ENCODE results near the gene UBL3.

DNA sequence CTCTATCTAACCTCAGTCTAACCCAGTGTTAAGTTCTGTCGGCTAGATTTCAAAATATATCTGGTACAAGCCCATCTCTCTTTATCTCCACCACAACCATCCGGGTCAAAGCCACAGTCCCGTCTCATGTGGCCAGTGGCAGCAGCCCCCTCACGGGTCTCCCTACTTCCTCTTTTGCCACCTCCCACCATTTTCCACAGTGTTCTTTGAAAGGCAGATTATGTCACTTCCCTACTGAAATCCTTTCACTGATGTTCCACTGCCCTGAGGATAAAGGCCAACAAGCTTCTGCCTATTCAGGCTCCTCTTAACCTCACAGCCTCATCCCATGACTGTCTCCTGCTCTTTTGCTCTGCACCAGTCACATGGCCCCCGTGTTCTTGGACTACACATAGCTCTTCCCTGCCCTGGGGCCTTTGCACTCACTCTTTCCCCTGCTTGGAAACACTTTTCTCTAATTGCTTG is 117.2 kb downstream of the UBL3 start:
- TF ChIP-seq EP300 (IDR thresholded peaks at IDR 0.05; ENCODE audit: borderline replicate concordance in 1 of 2, low read depth in 1 of 2, low read length in 1 of 2) = no peak
- TF ChIP-seq, protein P1, sequence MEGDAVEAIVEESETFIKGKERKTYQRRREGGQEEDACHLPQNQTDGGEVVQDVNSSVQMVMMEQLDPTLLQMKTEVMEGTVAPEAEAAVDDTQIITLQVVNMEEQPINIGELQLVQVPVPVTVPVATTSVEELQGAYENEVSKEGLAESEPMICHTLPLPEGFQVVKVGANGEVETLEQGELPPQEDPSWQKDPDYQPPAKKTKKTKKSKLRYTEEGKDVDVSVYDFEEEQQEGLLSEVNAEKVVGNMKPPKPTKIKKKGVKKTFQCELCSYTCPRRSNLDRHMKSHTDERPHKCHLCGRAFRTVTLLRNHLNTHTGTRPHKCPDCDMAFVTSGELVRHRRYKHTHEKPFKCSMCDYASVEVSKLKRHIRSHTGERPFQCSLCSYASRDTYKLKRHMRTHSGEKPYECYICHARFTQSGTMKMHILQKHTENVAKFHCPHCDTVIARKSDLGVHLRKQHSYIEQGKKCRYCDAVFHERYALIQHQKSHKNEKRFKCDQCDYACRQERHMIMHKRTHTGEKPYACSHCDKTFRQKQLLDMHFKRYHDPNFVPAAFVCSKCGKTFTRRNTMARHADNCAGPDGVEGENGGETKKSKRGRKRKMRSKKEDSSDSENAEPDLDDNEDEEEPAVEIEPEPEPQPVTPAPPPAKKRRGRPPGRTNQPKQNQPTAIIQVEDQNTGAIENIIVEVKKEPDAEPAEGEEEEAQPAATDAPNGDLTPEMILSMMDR (IDR thresholded peaks at IDR 0.05) = no peak
- TF ChIP-seq RAD21 (IDR thresholded peaks at IDR 0.05; ENCODE audit: low read length) = no peak
- no peak for TF ChIP-seq POLR2AphosphoS5 (IDR thresholded peaks at IDR 0.05; ENCODE audit: low read depth, low read length)
- TF ChIP-seq, protein P2, sequence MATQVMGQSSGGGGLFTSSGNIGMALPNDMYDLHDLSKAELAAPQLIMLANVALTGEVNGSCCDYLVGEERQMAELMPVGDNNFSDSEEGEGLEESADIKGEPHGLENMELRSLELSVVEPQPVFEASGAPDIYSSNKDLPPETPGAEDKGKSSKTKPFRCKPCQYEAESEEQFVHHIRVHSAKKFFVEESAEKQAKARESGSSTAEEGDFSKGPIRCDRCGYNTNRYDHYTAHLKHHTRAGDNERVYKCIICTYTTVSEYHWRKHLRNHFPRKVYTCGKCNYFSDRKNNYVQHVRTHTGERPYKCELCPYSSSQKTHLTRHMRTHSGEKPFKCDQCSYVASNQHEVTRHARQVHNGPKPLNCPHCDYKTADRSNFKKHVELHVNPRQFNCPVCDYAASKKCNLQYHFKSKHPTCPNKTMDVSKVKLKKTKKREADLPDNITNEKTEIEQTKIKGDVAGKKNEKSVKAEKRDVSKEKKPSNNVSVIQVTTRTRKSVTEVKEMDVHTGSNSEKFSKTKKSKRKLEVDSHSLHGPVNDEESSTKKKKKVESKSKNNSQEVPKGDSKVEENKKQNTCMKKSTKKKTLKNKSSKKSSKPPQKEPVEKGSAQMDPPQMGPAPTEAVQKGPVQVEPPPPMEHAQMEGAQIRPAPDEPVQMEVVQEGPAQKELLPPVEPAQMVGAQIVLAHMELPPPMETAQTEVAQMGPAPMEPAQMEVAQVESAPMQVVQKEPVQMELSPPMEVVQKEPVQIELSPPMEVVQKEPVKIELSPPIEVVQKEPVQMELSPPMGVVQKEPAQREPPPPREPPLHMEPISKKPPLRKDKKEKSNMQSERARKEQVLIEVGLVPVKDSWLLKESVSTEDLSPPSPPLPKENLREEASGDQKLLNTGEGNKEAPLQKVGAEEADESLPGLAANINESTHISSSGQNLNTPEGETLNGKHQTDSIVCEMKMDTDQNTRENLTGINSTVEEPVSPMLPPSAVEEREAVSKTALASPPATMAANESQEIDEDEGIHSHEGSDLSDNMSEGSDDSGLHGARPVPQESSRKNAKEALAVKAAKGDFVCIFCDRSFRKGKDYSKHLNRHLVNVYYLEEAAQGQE (IDR thresholded peaks at IDR 0.05; ENCODE audit: low read depth, low read length) = no peak
- no peak for TF ChIP-seq RCOR1 (IDR thresholded peaks at IDR 0.05; ENCODE audit: low read length)
- no peak for TF ChIP-seq GABPA (IDR thresholded peaks at IDR 0.05; ENCODE audit: low read depth)
- no peak for TF ChIP-seq EZH2phosphoT487 (IDR thresholded peaks at IDR 0.05; ENCODE audit: borderline replicate concordance, low read depth)
- TF ChIP-seq, protein P3, sequence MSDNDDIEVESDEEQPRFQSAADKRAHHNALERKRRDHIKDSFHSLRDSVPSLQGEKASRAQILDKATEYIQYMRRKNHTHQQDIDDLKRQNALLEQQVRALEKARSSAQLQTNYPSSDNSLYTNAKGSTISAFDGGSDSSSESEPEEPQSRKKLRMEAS (IDR thresholded peaks at IDR 0.05; ENCODE audit: low read depth) = no peak
- TF ChIP-seq, protein P4, sequence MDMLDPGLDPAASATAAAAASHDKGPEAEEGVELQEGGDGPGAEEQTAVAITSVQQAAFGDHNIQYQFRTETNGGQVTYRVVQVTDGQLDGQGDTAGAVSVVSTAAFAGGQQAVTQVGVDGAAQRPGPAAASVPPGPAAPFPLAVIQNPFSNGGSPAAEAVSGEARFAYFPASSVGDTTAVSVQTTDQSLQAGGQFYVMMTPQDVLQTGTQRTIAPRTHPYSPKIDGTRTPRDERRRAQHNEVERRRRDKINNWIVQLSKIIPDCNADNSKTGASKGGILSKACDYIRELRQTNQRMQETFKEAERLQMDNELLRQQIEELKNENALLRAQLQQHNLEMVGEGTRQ (IDR thresholded peaks at IDR 0.05; ENCODE audit: borderline replicate concordance, low read depth, low read length) = no peak
- TF ChIP-seq ELF1 (IDR thresholded peaks at IDR 0.05) = no peak

Data from SK-N-SH (cell line).